Pancreas (tissue), 10 donors: Measurements from ENCODE around the gene CSNK1G3. TPM values are rescaled to one million over a fixed set of nuclear protein-coding genes. Genes with fewer than 3 reads are reported as not detected.

Experiments
- ATAC-seq, 4 donors: fragments of 200-7000 bp; cut with Tn5 transposase; one replicate each; pipeline versions ENCODE4 v1.8.0 to v1.9.1; 2020; ENCODE audit warnings: mild to moderate bottlenecking in 4 of 4, moderate library complexity in 4 of 4
- DNase-seq, 6 donors: peaks; one replicate each; pipeline ENCODE4 v3.0.0-alpha.2; 2020
- FAIRE-seq: peaks from 2 replicates; lab custom pipeline; 2012; peaks lifted over from hg19 to GRCh38; lab: Jason Lieb, UNC
- H3K27ac ChIP-seq, 4 donors: fragments of 200-600 bp; sonication (generic); 1 replicate in 3 of 4; 2 replicates in 1 of 4; pipeline versions ENCODE4 v1.5.0 to v1.8.0; 2020
- H3K27me3 ChIP-seq, 4 donors: fragments of 200-600 bp; one replicate each; pipeline ENCODE4 v1.8.0; 2021
- H3K36me3 ChIP-seq, 3 donors: fragments of 200-600 bp; sonication (generic) in 1 of 3; one replicate each; pipeline versions ENCODE4 v1.5.0 to v1.8.0; 2020 to 2021
- H3K4me1 ChIP-seq, 3 donors: fragments of 200-600 bp; one replicate each; pipeline ENCODE4 v1.8.0; 2021
- H3K4me3 ChIP-seq, 4 donors: fragments of 200-600 bp; sonication (generic) in 2 of 4; one replicate each; pipeline versions ENCODE4 v1.5.0 to v1.8.0; 2020 to 2021
- H3K9me3 ChIP-seq, 4 donors: fragments of 200-600 bp; one replicate each; pipeline ENCODE4 v1.8.0; 2021
- WGBS, 2 donors: extraction: QIAGEN DNeasy Blood & Tissue Kit; methylation state at CpG; one replicate each; pipeline ENCODE4 v1.1.7; 2013; 5-methylcytosine and 5-hydroxymethylcytosine counted together
- intact Hi-C, 3 donors: fragments of 100-400 bp; cut with DNase I; formaldehyde crosslinking; loops; one replicate each; pipeline versions ENCODE4 v1.11.1 to v1.14.2; 2022
- polyA plus RNA-seq, 2 donors: library from polyadenylated mRNA; stranded (reverse); fragments of 200-250 nt; gene quantifications; one replicate each; pipeline ENCODE4 v1.2.3, GENCODE V29; 2013
- total RNA-seq, 6 donors: library from RNA; stranded (reverse); fragmentation: NEBNext Ultra II Directional in 4 of 6; extraction: Animal tissue kit (Norgen Biotek cat#: 25700) in 4 of 6; gene quantifications; one replicate each; pipeline versions ENCODE4 v1.2.1 to v1.2.4, GENCODE V29; 2021 to 2023
- TF ChIP-seq, protein P1 (sequence below), 4 donors: fragments of 200-600 bp; sonication (generic) in 3 of 4; IDR thresholded peaks; one replicate each; pipeline versions ENCODE4 v1.5.0 to v1.8.0; 2021; ENCODE audit warnings: antibody characterized with exemption in 4 of 4
- donor health status: healthy with polysubstance abuse.
- donor health status: DM: no; HTN: no; CAD: no; lungs with moderate emphysema.
- donor health status: DM: no; HTN: no; CAD: no.
- donor health status: control.
- donor health status: control.
- donor health status: Bipolar disorder and iron deficiency.
- donor health status: DM: yes; HTN: yes; CAD: no.
- donor health status: DM: no; HTN: no; CAD: no.
- donor health status: DM: no; HTN: no; CAD: no.
- donor health status: DM: yes; HTN: yes; CAD: no.

The CSNK1G3 gene
- total and polyA plus RNA-seq, 8 donors = 3.9 to 29.0 (median 13.9) TPM

DNA sequence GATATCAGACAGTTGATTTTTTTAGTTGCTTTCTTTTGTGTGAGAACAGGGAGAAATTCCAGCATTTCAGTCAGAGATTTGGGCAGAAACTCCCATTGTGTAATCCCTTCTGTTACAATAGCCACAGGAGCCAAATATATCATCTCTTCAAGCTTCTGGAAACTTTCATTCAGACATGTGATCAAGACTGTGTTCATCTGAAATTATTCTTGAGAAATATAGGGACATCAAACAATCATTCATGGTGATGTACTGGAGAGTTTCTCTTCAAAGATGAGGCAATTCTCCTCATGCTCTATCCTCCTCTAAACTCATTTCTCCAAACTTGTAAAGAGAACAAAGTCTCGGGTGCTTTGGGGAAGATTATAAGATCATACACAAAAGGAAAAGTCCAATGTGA, 35.2 kb upstream of the CSNK1G3 start:
- H3K4me1 ChIP-seq = no peaks in the 10 kb centered on the region
- H3K36me3 ChIP-seq = no peaks in the 10 kb centered on the region
- intact Hi-C loops = no loop called here
- no peaks in the 10 kb centered on the region for H3K9me3 ChIP-seq
- ATAC-seq = no peak
- 78 to 93% methylated on average over 1 of the region's 1 CpG for WGBS, 2 donors
- H3K4me3 ChIP-seq = no peak overlapping the region
- TF ChIP-seq, protein P1, sequence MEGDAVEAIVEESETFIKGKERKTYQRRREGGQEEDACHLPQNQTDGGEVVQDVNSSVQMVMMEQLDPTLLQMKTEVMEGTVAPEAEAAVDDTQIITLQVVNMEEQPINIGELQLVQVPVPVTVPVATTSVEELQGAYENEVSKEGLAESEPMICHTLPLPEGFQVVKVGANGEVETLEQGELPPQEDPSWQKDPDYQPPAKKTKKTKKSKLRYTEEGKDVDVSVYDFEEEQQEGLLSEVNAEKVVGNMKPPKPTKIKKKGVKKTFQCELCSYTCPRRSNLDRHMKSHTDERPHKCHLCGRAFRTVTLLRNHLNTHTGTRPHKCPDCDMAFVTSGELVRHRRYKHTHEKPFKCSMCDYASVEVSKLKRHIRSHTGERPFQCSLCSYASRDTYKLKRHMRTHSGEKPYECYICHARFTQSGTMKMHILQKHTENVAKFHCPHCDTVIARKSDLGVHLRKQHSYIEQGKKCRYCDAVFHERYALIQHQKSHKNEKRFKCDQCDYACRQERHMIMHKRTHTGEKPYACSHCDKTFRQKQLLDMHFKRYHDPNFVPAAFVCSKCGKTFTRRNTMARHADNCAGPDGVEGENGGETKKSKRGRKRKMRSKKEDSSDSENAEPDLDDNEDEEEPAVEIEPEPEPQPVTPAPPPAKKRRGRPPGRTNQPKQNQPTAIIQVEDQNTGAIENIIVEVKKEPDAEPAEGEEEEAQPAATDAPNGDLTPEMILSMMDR (IDR thresholded peaks at IDR 0.05) = no peak
- no peak for DNase-seq
- no peaks in the 10 kb centered on the region for H3K27me3 ChIP-seq
- no peak overlapping the region for H3K27ac ChIP-seq
- no peak for FAIRE-seq

DNA sequence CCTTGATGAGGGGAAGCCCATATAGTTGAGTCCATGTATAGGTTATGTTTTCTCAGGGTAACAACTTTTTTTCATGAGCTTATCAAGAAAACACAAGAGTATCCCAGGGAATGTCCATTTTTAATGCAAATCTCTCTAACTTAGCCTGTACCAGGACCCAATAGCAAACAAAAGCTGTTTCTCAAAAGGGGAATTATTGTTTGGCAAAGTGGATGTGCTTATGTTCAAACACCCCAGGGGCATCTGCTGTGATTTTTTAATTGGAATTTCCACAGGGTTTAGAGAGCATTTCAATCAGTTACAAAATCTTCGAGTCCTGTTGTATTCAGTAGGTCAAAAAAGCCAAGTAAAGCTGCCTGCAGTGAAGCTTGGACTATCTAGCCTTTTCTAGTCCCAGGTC, 33.4 kb upstream of the CSNK1G3 start:
- no peaks in the 10 kb centered on the region for H3K27me3 ChIP-seq
- WGBS, 2 donors = 71 to 81% methylated on average over 1 of the region's 1 CpG
- TF ChIP-seq, protein P1 (IDR thresholded peaks at IDR 0.05) = no peak
- intact Hi-C loops = no loop called here
- H3K36me3 ChIP-seq = no peaks in the 10 kb centered on the region
- ATAC-seq (no peak), DNase-seq (no peak), FAIRE-seq (no peak)
- H3K9me3 ChIP-seq = no peaks in the 10 kb centered on the region
- H3K27ac ChIP-seq = no peak overlapping the region
- H3K4me3 ChIP-seq = no peak overlapping the region
- H3K4me1 ChIP-seq = no peaks in the 10 kb centered on the region

DNA sequence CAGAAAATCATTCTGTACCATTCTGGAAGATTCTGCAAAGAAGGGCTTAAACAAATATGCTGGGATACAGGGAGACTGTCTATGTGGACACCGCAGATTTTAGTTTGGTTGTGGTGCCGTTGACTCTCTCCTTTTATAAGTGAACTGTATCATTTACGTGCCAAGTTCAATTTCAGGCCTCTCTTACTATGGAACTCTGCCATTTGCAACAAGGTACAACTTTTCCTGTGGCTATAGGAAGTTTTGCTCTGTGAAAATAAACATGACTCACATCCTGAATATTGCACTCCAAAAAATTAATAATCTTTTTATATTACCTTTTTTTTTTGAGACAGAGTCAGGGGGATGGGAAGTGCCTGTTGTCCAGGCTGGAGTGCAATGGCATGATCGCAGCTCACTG, 29.7 kb upstream of the CSNK1G3 start:
- FAIRE-seq (no peak), ATAC-seq (no peak), DNase-seq (no peak)
- TF ChIP-seq, protein P1 (IDR thresholded peaks at IDR 0.05) = no peak
- no peak overlapping the region for H3K4me3 ChIP-seq
- no peak overlapping the region for H3K27ac ChIP-seq
- WGBS, 2 donors = 79 to 85% methylated on average over 4 of the region's 4 CpGs
- intact Hi-C loops = no loop called here
- H3K27me3 ChIP-seq = no peaks in the 10 kb centered on the region
- H3K36me3 ChIP-seq = no peaks in the 10 kb centered on the region
- peaks cover 0 to 7% (median 0%) of the 10 kb centered on the region in 3 donors for H3K4me1 ChIP-seq
- H3K9me3 ChIP-seq = no peaks in the 10 kb centered on the region

DNA sequence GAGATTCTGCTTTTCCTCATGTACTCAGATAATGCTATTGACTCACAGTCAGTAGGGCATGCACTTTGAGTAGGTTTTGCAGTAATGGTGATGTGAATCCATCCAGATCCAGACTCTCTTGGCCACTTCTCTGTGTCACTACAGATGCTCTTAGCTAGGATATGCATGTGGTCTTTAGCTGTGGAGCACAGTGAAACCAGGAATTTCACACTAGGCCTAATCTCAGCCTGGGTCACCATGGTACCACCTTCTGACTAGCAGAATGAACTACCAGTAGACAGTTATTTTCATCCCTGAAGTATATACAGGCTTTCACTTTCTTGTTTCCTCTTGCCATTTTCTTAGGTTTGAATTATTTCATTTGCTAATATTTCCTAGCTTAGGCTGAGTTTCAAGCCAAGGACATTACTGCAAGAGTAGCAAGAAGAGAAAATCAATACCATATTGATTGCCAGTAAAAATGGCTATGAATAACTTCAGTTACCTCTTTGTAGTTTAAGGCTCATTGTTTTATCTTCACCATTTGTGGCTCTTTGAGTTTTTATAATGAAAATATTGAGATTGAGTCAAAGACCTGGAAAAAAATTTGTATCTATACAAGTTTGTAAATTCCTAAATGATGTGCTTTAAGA, 28.4 kb upstream of the CSNK1G3 start:
- intact Hi-C loops = no loop called here
- Histone ChIP-seq H3K9me3 (no peaks in the 10 kb centered on the region), H3K4me3 (no peak overlapping the region), H3K4me1 (peaks cover 0 to 7% (median 0%) of the 10 kb centered on the region in 3 donors), H3K27ac (no peak overlapping the region), H3K36me3 (no peaks in the 10 kb centered on the region), H3K27me3 (no peaks in the 10 kb centered on the region)
- TF ChIP-seq, protein P1 (IDR thresholded peaks at IDR 0.05) = no peak
- no peak for ATAC-seq
- FAIRE-seq = no peak
- no peak for DNase-seq

DNA sequence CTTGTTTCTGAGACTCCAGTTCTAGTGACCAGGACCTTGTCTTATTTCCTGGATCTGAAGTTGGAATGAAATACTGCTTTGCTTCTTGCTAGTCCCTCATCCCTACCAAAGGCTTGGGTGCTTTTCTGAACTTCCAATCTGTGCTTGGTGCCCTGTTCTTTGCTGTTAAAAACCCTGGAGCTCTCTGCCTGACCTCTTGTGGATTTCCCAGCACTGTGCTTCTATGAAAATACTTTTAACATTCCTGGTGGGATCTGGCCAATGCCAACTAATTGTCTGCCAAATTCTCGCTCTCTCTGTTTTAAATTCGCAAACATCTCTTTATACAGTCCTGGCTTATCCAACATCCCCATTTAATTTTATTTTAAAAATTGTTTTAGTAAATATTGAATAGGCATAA, 26.7 kb upstream of the CSNK1G3 start:
- intact Hi-C loops = no loop called here
- no peak for FAIRE-seq
- WGBS, 2 donors = 90 to 94% methylated on average over 2 of the region's 2 CpGs

More for the DNA sequence above, 26.7 kb upstream of the CSNK1G3 start:
- TF ChIP-seq, protein P1 (IDR thresholded peaks at IDR 0.05) = no peak
- no peak for DNase-seq
- Histone ChIP-seq H3K4me1 (peaks cover 0 to 7% (median 0%) of the 10 kb centered on the region in 3 donors), H3K4me3 (no peak overlapping the region), H3K36me3 (no peaks in the 10 kb centered on the region), H3K9me3 (no peaks in the 10 kb centered on the region), H3K27ac (no peak overlapping the region), H3K27me3 (no peaks in the 10 kb centered on the region)
- ATAC-seq = no peak
